A549 (cell line): ENCODE measurements around the gene COG5.

Source experiments
- CBX8 ChIP-seq: fragments of 200-600 bp; sonication (generic); IDR thresholded peaks from 2 replicates; pipeline ENCODE4 v1.6.1; 2016
- CEBPB ChIP-seq, 2 experiments: fragments of >200 bp in 1 of 2; sonication (Bioruptor Twin) in 1 of 2; formaldehyde crosslinking in 1 of 2; IDR thresholded peaks; 2 replicates each; pipeline ENCODE4 v1.6.1; 2012 to 2016
- EP300 ChIP-seq, 2 experiments: fragments of >200 bp; sonication (Bioruptor Twin); formaldehyde crosslinking; IDR thresholded peaks; 2 replicates in 1 of 2; 3 replicates in 1 of 2; pipeline ENCODE4 v1.6.1; 2016 to 2017
- POLR2A ChIP-seq: IDR thresholded peaks from 2 replicates; pipeline ENCODE4 v1.6.1; 2012; ENCODE audit warnings: mild to moderate bottlenecking, low read length
- RCOR1 ChIP-seq: fragments of 150-350 bp; IDR thresholded peaks from 2 replicates; pipeline ENCODE4 v1.6.1; 2014; ENCODE audit warnings: antibody characterized with exemption, low read length, low read depth
- REST ChIP-seq: fragments of 200-600 bp; sonication (generic); IDR thresholded peaks from 2 replicates; pipeline ENCODE4 v1.6.1; 2016; ENCODE audit warnings: antibody characterized with exemption, mild to moderate bottlenecking, moderate library complexity
- RFX5 ChIP-seq: fragments of 450-650 bp; IDR thresholded peaks from 2 replicates; pipeline ENCODE4 v1.7.1; 2014; ENCODE audit warnings: antibody characterized with exemption, mild to moderate bottlenecking, moderate library complexity
- RNF2 ChIP-seq: fragments of 200-600 bp; sonication (generic); IDR thresholded peaks from 2 replicates; pipeline ENCODE4 v1.6.1; 2016; ENCODE audit warnings: low read depth, mild to moderate bottlenecking, antibody characterized with exemption, moderate library complexity, borderline replicate concordance
- SMC3 ChIP-seq: fragments of >200 bp; sonication (Bioruptor Twin); formaldehyde crosslinking; IDR thresholded peaks from 3 replicates; pipeline ENCODE4 v1.6.1; 2018; ENCODE audit warnings: inconsistent platforms
- ZC3H11A ChIP-seq: fragments of 450-650 bp; IDR thresholded peaks from 2 replicates; pipeline ENCODE4 v1.6.1; 2014; ENCODE audit warnings: antibody characterized with exemption, mild to moderate bottlenecking
- TF ChIP-seq, protein P1 (sequence below): fragments of >200 bp; sonication (Bioruptor Twin); formaldehyde crosslinking; IDR thresholded peaks from 3 replicates; pipeline ENCODE4 v1.5.1; 2016
- TF ChIP-seq, protein P2 (sequence below): IDR thresholded peaks from 2 replicates; pipeline ENCODE4 v1.6.1; 2012

- TF ChIP-seq RFX5 (no peak), RCOR1 (no peak), CEBPB (IDR thresholded peaks at IDR 0.05) (no peak), EP300 (IDR thresholded peaks at IDR 0.05) (no peak), ZC3H11A (no peak), CBX8 (no peak), SMC3 (no peak), POLR2A (no peak), RNF2 (no peak), REST (no peak)
- TF ChIP-seq, protein P1, sequence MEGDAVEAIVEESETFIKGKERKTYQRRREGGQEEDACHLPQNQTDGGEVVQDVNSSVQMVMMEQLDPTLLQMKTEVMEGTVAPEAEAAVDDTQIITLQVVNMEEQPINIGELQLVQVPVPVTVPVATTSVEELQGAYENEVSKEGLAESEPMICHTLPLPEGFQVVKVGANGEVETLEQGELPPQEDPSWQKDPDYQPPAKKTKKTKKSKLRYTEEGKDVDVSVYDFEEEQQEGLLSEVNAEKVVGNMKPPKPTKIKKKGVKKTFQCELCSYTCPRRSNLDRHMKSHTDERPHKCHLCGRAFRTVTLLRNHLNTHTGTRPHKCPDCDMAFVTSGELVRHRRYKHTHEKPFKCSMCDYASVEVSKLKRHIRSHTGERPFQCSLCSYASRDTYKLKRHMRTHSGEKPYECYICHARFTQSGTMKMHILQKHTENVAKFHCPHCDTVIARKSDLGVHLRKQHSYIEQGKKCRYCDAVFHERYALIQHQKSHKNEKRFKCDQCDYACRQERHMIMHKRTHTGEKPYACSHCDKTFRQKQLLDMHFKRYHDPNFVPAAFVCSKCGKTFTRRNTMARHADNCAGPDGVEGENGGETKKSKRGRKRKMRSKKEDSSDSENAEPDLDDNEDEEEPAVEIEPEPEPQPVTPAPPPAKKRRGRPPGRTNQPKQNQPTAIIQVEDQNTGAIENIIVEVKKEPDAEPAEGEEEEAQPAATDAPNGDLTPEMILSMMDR = no peak
- TF ChIP-seq, protein P2, sequence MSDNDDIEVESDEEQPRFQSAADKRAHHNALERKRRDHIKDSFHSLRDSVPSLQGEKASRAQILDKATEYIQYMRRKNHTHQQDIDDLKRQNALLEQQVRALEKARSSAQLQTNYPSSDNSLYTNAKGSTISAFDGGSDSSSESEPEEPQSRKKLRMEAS = no peak
Observed at GRCh38 chr7:107304636-107305035, 259.1 kb downstream of the COG5 start.
